ENCODE measurements around the gene TP53BP2.

- TF ChIP-seq CTCF (IDR thresholded peaks at IDR 0.05) (no peak), POLR2A (IDR thresholded peaks at IDR 0.05) (no peak)
Observed at GRCh38 chr1:223761411-223761810, 84.3 kb downstream of the TP53BP2 start.
